HEK293 (cell line): ENCODE results near the gene STEAP3.

ENCODE experiments used
- CTCF ChIP-seq: fragments of 450-650 bp; formaldehyde crosslinking; IDR thresholded peaks from 2 replicates; pipeline ENCODE4 v1.5.1; 2016; ENCODE audit warnings: missing biosample characterization, missing genetic modification characterization
- SALL2 ChIP-seq: fragments of 450-650 bp; formaldehyde crosslinking; IDR thresholded peaks from 2 replicates; pipeline ENCODE4 v1.5.0; 2017; ENCODE audit warnings: missing biosample characterization, mild to moderate bottlenecking, missing genetic modification characterization, borderline replicate concordance
- ZNF214 ChIP-seq: fragments of 450-650 bp; formaldehyde crosslinking; IDR thresholded peaks from 2 replicates; pipeline ENCODE4 v1.5.1; 2017; ENCODE audit warnings: missing biosample characterization, mild to moderate bottlenecking, missing genetic modification characterization, borderline replicate concordance
- ZNF221 ChIP-seq: fragments of 450-650 bp; formaldehyde crosslinking; IDR thresholded peaks from 2 replicates; pipeline ENCODE4 v1.5.1; 2017; ENCODE audit warnings: missing biosample characterization, missing genetic modification characterization, borderline replicate concordance
- ZNF26 ChIP-seq: fragments of 450-650 bp; formaldehyde crosslinking; IDR thresholded peaks from 2 replicates; pipeline ENCODE4 v1.5.1; 2016; ENCODE audit warnings: missing biosample characterization, missing genetic modification characterization
- ZNF274 ChIP-seq, 2 experiments: fragments of 200-500 bp in 1 of 2; fragments of 450-650 bp in 1 of 2; sonication (Bioruptor generic) in 1 of 2; formaldehyde crosslinking in 1 of 2; IDR thresholded peaks; 2 replicates each; pipeline versions ENCODE4 v1.5.1 to v1.6.1; 2014 to 2016; ENCODE audit warnings: borderline replicate concordance in 1 of 2, inconsistent platforms in 1 of 2, low read length in 1 of 2, missing biosample characterization in 1 of 2, missing genetic modification characterization in 1 of 2
- ZNF416 ChIP-seq: fragments of 450-650 bp; formaldehyde crosslinking; IDR thresholded peaks from 2 replicates; pipeline ENCODE4 v1.5.1; 2016; ENCODE audit warnings: missing biosample characterization, missing genetic modification characterization
- ZNF449 ChIP-seq: fragments of 450-650 bp; formaldehyde crosslinking; IDR thresholded peaks from 2 replicates; pipeline ENCODE4 v1.5.1; 2017; ENCODE audit warnings: missing biosample characterization, mild to moderate bottlenecking, missing genetic modification characterization, moderate library complexity
- ZNF670 ChIP-seq: fragments of 450-650 bp; formaldehyde crosslinking; IDR thresholded peaks from 2 replicates; pipeline ENCODE4 v1.5.1; 2016; ENCODE audit warnings: missing biosample characterization, missing genetic modification characterization, low read depth

GRCh38 chr2:119227346-119227745 lies 3.7 kb downstream of the STEAP3 start:
- TF ChIP-seq ZNF221 (tag by site-specific recombination) (no peak), CTCF (tag by site-specific recombination) (no peak), ZNF416 (tag by site-specific recombination) (no peak), ZNF449 (no peak), SALL2 (no peak), ZNF26 (tag by site-specific recombination) (no peak), ZNF274 (IDR thresholded peaks at IDR 0.05; ENCODE audit: low read length) (no peak), ZNF274 (tag by site-specific recombination; IDR thresholded peaks at IDR 0.05; ENCODE audit: borderline replicate concordance) (no peak), ZNF214 (tag by site-specific recombination) (no peak), ZNF670 (no peak)
